GM19397 (cell line): ENCODE data around the gene GPD1.

Experiments
- ATAC-seq: cut with Tn5 transposase; IDR thresholded peaks from one replicate; pipeline ENCODE4 v1.9.1; 2021; ENCODE audit warnings: mild to moderate bottlenecking, moderate library complexity; ENCODE audit not compliant: unreplicated experiment

Gene GPD1

GRCh38 chr12:50103767-50104321 is at the start of gene GPD1:
GPD1 (plus strand) TSS chr12:50104008; CDS start chr12:50104051, 43 bp downstream.
- ATAC-seq = no peak

- ATAC-seq = no peak
Measured at GRCh38 chr12:50055831-50056638, 47.8 kb upstream of the GPD1 start.

DNA sequence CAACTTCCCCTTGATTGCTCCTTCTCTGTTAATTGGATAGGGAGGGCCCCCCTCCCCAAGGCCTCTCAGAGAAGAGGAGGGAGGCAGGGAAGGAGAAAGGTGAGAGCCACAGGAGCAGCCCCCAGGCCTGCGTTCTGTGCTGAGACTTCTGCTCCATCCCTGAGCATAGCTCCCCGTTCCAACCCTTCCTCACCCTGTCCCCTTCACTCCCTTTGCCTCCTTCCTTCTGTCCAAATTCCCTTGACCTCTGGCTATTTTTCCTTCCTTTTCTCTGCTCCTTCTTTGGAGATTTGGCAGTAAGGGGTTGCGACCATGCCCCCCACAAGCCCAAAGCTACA is 47.2 kb upstream of the GPD1 start:
- no peak for ATAC-seq

GRCh38 chr12:50057000-50057841 is 46.6 kb upstream of the GPD1 start, which contains the start of gene ASIC1:
ASIC1 (plus strand) TSS chr12:50057596; CDS start chr12:50058767, 1,171 bp downstream.
- no peak for ATAC-seq

GRCh38 chr12:50057896-50058670 is 45.7 kb upstream of the GPD1 start:
- ATAC-seq = no peak

GRCh38 chr12:50058743-50059312 is 45.0 kb upstream of the GPD1 start:
- ATAC-seq = no peak

DNA sequence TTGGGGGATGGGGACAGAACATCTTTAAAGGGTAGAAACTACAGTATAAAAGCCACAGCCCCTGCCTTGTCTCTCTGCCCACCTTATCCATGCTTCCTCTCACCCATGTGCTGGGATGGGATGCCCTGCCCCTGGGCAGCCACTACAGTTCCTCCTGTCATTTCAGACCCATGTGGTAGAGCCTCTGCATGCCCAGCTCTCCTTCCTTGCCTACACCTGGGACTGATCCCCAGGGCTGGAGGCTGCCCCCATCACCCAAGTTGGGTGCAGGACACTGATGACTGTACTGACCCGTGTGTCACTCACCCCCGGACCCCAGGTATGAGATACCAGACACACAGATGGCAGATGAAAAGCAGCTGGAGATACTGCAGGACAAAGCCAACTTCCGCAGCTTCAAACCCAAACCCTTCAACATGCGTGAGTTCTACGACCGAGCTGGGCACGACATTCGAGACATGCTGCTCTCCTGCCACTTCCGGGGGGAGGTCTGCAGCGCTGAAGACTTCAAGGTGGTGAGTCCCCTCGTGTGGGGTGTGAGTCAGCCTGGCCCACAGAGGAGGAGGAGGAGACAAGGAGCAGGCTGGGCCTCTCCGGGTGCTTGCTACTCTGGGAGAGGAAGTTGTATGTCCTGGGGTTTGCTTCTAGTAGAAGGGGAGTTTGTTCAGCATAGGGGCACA is 44.2 kb upstream of the GPD1 start:
- no peak for ATAC-seq

DNA sequence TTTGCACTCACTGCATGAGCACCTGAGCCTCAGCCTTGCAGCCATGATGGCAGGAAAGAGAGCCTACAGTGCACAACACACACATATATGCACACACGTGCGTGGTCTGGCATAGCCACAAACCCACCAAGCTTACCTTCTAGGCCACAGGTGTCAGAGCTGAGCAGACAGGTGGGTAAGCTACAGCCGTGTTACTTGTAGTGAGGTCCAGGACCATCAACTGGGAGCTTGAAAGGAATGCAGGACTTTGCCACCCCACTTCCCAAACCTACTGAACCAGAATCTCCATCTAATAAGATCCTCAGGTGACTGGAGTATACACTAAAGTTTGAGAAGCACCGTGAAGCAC is 43.7 kb upstream of the GPD1 start:
- no peak for ATAC-seq

DNA sequence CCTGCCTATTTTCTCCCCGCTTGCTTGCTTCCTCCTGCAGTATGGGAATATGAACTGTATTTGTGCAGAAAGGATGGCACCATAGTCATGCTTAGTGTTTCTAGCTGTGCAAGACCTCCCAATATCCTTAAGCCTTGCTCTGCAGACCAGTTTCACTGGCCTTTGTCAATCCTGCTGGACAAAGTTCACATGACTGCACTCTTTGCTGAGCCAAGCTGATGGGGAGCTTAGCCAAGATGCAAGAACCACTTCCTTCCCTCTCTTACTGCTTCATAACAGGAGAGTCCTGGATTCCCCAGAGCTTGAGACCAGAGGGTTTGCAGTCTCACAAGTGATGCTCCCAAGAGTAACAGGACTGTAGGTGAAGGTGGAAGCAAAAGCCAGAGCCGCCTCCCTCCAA is 42.6 kb upstream of the GPD1 start:
- no peak for ATAC-seq

GRCh38 chr12:50061946-50062686 is 41.7 kb upstream of the GPD1 start:
- ATAC-seq = no peak

DNA sequence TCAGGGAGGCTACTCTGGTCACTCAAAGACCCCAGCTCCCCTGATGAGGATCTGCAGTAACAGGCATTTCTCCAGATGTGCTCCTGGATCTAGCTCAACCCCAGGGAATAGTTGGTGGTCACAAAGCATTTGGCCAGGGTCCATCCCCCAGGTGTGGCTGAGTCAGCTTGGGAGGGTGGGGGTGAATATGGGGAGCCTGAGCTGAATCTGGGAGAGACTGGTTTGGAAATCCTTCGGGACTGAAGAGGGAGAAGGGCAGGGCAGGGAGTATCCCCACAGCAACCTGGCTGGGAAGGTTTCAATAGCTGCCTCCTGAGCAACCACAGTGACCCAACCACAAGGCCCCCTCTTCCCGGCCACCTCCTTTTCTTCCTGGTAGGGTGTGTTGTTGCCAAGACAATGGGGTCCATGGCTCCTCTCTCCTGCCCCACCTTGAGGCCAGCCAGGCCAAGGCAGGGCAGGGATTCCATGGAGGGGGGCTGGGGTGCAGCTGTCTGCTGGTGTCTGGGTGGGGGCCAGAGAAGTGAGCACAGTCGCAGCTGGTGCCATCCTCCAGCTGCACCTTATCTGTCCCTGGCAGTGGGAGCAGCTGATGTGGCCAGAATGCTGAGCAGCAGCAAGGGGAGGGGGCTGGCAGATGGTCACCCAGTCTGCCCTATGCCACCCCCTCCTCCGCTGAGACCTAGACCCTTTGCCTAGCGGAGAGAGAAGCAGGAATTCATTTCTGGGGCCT is 40.9 kb upstream of the GPD1 start:
- no peak for ATAC-seq

DNA sequence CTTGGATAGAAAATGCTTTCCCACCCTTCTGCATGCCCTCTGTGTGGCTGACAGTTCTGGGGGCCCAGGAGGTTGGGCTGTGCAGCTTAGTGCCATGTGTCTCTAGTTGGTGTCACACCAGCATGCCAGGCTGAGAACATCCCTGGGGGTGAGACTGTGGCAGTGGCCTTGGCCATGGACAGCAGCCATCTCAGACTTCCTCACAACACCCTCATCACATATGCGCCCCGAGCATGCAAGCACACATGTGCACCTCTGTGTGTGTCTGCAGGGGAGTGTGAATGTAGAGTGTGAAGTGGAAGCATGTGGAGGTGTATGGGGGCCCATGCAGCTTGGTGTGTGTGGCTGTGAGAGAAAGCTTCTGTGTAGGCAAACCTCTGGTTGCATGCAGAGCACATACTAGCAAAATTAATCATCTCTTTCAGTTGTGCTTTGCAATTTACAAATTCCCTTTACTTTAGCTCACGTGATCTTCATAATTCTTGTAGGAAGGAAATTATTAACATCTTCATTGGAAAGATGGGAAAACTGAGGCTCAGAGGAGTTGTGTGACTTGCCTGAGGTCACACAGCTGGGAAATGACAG is 38.0 kb upstream of the GPD1 start:
- no peak for ATAC-seq

DNA sequence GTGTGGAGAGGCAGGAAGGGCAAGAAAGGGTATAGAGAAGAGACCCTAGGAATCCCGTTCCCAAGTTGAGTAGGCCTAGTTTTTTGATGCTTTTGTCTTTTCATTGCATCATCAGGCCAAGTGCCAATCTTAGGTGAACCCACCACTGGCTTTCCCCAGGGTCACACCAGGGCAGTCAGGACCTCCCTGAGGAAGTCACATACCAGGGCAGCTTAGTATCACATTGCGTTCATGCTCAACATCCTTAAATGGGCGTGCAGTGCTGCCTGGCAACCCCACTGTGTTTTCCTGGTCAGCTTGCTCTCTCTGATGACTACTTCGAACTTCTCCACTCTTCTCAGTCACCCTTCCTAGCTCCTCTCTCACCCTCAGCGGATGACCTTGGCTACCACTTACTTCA is 37.4 kb upstream of the GPD1 start:
- no peak for ATAC-seq

- ATAC-seq = no peak
Measured at GRCh38 chr12:50069069-50069468, 34.7 kb upstream of the GPD1 start.

DNA sequence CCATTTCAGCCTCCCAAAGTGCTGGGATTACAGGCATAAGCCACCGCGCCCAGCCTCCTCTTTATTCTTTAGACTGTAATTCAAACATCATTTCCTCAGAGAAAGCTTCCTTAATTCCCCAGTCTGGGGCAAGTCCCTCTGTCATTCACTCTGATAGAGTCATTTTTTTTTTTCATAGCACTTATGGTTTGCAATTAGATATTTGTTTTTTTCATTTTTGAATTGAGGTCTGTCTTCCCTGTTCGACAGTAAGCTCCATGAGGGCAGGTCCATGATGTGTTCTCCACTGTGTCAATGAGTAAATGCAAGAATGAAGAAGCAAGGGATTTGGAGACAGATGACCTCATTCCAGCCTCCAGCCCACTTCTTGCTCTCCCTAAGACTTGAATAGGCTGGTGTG is 34.3 kb upstream of the GPD1 start:
- no peak for ATAC-seq

- no peak for ATAC-seq
Measured at GRCh38 chr12:50070314-50071060, 33.3 kb upstream of the GPD1 start.

DNA sequence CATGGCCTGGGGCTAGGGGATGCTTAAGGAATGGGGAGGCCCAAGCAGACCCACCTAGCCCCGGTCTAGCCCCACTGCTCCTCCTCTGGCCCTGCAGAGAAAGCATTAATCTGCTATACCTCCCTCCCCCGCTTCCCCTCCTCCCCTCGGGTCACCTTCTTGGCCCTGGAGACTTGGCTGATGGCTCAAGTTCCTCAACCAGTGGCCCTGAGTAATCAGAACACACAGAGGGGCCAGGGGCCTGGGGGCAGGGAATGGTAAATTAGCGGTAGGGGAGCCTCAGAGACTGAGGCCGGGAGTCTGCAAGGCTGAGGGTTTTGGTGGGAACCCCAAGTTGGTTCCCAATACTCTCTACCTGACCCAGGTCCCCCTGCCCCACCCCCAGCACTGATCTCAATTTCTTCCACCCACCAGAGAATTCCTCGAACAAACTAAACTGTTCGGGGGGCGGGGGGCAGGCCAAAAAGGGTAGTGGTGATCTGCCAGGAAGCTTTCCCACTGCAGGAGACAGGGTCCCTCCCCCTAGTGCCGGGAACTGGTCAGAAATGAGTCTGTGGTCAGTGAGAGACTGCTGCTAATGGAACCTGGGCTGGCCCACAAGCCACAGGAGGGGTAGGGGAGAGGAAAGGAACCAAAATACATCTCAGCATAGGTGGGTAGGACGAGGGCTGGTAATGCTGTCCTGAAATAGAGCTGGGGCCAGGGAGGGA is 31.5 kb upstream of the GPD1 start:
- no peak for ATAC-seq
